Ovary (tissue), 3 donors: ENCODE data around the gene RXRG.

Experiments used
- POLR2A ChIP-seq: fragments of 450-650 bp; IDR thresholded peaks from one replicate; pipeline ENCODE4 v1.6.1; 2017; ENCODE audit warnings: antibody characterized with exemption, mild to moderate bottlenecking, moderate library complexity
- TF ChIP-seq, protein P1 (sequence below), 3 donors: fragments of 450-650 bp in 2 of 3; fragments of 200-600 bp in 1 of 3; IDR thresholded peaks; one replicate each; pipeline versions ENCODE4 v1.5.1 to v1.8.0; 2016 to 2022; ENCODE audit warnings: antibody characterized with exemption in 3 of 3, mild to moderate bottlenecking in 1 of 3
- donor health status: DM: no; HTN: no; CAD: no.

DNA sequence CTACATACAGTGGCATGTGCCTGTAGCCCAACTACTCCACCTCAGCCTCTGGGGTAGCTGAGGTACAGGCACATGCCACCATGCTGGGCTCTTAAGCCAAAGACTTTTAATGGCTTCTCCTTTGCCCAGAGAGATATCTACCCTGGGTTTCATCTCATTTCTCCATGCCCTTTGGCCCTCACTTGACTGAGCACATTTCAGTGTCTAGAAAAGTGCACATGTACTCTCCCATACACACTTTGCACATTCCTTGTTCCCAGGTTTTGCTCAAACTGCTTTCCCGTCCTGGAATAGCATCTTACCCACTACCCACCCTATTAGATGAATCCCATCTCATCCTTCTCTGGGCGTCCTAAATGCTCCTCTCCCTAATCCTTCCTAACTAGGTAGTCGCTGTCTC, 10.2 kb upstream of the RXRG start:
- TF ChIP-seq, protein P1, sequence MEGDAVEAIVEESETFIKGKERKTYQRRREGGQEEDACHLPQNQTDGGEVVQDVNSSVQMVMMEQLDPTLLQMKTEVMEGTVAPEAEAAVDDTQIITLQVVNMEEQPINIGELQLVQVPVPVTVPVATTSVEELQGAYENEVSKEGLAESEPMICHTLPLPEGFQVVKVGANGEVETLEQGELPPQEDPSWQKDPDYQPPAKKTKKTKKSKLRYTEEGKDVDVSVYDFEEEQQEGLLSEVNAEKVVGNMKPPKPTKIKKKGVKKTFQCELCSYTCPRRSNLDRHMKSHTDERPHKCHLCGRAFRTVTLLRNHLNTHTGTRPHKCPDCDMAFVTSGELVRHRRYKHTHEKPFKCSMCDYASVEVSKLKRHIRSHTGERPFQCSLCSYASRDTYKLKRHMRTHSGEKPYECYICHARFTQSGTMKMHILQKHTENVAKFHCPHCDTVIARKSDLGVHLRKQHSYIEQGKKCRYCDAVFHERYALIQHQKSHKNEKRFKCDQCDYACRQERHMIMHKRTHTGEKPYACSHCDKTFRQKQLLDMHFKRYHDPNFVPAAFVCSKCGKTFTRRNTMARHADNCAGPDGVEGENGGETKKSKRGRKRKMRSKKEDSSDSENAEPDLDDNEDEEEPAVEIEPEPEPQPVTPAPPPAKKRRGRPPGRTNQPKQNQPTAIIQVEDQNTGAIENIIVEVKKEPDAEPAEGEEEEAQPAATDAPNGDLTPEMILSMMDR (IDR thresholded peaks at IDR 0.05) = no peak
- TF ChIP-seq POLR2A = no peak
